Dermis microvascular lymphatic vessel endothelial cell (primary cell): ENCODE measurements around the gene CCDC121. TPM values are rescaled to one million over a fixed set of nuclear protein-coding genes. Genes with fewer than 3 reads are reported as not detected.

ENCODE experiments used
- DNase-seq, 2 donors: peaks; one replicate each; pipeline versions ENCODE4 v3.0.0 to v3.0.0-alpha.2; 2010; ENCODE audit warnings: low read depth in 2 of 2
- total RNA-seq: library from RNA; depleted of rRNA; stranded (reverse); fragments of >200 nt; gene quantifications from 2 replicates; pipeline ENCODE4 v1.2.1, GENCODE V29; 2014

CCDC121 gene
- total RNA-seq, 1 donor from 2014 or later: 1.0 TPM

GRCh38 chr2:27582129-27582694 is 46.6 kb downstream of the CCDC121 start:
- DNase-seq: no peak

- DNase-seq: no peak
Observed at GRCh38 chr2:27581417-27582128, 47.2 kb downstream of the CCDC121 start.

Other genes with a start within 250 kb of the CCDC121 start
- 4.6 and 8.7 TPM in 2 replicates for gene ZNF513, start 248.3 kb downstream of the CCDC121 start, total RNA-seq
- 88.5 and 101 TPM in 2 replicates for gene PPM1G, start 219.4 kb downstream of the CCDC121 start, total RNA-seq
- gene NRBP1, start 200.4 kb downstream of the CCDC121 start, total RNA-seq: 91.0 and 106 TPM in 2 replicates
- gene KRTCAP3, start 186.6 kb downstream of the CCDC121 start, total RNA-seq: 0.13 and 0.38 TPM in 2 replicates
- 10.2 and 11.0 TPM in 2 replicates for gene IFT172, start 139.3 kb downstream of the CCDC121 start, total RNA-seq
- 10.0 and 16.4 TPM in 2 replicates for gene FNDC4, start 133.8 kb downstream of the CCDC121 start, total RNA-seq
- gene GCKR, start 132.2 kb downstream of the CCDC121 start, total RNA-seq: 0.13 TPM in 1 of 2 replicates, not detected in the other
- 10.0 and 11.9 TPM in 2 replicates for gene ZNF512, start 46.0 kb downstream of the CCDC121 start, total RNA-seq
- 32.1 TPM in 2 replicates for gene GPN1, start within 50 bp of the CCDC121 start, total RNA-seq
- gene SUPT7L, start 34.6 kb upstream of the CCDC121 start, total RNA-seq: 10.0 and 13.7 TPM in 2 replicates
- 17.4 and 17.8 TPM in 2 replicates for gene SLC4A1AP, start 34.9 kb upstream of the CCDC121 start, total RNA-seq
- 38.6 and 56.4 TPM in 2 replicates for gene MRPL33, start 142.7 kb upstream of the CCDC121 start, total RNA-seq